ENCODE results near the gene GFPT1.

DNA sequence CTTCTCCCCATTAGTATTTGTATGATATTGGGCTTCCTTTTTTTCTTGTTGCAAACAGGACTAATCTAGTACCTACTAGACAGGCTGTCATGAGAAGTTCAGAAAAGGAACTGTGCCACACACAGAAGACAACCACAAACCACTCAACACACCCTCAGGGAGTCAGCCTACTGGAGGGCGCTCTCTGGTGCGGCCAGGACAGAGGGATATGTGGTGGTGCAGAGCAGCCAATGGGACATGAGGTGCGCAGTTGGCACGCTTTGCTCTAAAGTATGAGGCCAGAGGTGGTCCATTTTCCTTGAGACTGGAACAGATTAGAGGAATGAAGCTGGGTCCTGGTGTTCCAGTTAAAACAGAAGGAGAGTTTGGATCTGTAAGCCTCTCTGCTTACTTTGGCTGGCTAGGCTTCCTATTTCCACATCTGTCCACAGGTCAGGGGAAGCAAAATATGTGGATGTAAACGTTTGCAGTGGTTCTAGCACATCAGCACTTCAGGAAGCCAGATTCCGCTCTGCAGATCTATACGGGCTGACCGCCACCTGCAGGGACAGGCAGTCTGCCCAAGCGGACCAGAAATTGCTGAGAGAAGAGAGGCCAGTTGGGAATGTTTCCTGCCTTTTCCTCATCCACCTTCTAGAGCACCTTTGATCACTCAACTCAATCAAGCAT is 114.1 kb downstream of the GFPT1 start:
- TF ChIP-seq, protein P1, sequence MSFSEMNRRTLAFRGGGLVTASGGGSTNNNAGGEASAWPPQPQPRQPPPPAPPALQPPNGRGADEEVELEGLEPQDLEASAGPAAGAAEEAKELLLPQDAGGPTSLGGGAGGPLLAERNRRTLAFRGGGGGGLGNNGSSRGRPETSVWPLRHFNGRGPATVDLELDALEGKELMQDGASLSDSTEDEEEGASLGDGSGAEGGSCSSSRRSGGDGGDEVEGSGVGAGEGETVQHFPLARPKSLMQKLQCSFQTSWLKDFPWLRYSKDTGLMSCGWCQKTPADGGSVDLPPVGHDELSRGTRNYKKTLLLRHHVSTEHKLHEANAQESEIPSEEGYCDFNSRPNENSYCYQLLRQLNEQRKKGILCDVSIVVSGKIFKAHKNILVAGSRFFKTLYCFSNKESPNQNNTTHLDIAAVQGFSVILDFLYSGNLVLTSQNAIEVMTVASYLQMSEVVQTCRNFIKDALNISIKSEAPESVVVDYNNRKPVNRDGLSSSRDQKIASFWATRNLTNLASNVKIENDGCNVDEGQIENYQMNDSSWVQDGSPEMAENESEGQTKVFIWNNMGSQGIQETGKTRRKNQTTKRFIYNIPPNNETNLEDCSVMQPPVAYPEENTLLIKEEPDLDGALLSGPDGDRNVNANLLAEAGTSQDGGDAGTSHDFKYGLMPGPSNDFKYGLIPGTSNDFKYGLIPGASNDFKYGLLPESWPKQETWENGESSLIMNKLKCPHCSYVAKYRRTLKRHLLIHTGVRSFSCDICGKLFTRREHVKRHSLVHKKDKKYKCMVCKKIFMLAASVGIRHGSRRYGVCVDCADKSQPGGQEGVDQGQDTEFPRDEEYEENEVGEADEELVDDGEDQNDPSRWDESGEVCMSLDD (tag by site-specific recombination; IDR thresholded peaks at IDR 0.05): no peak
- TF ChIP-seq TCF7L2 (IDR thresholded peaks at IDR 0.05; ENCODE audit: borderline replicate concordance, low read depth, low read length) (no peak), OVOL3 (tag by site-specific recombination; IDR thresholded peaks at IDR 0.05) (no peak), CTCF (tag by site-specific recombination; IDR thresholded peaks at IDR 0.05) (no peak), ZFP3 (tag by site-specific recombination; IDR thresholded peaks at IDR 0.05; ENCODE audit: low read depth) (no peak), MYNN (tag by site-specific recombination; IDR thresholded peaks at IDR 0.05; ENCODE audit: borderline replicate concordance) (no peak), ZNF785 (tag by site-specific recombination; IDR thresholded peaks at IDR 0.05) (no peak), ZNF596 (tag by site-specific recombination; IDR thresholded peaks at IDR 0.05) (no peak), SP2 (tag by site-specific recombination; IDR thresholded peaks at IDR 0.05) (no peak), ZNF510 (tag by site-specific recombination; IDR thresholded peaks at IDR 0.05; ENCODE audit: insufficient replicate concordance) (no peak), ZNF704 (tag by site-specific recombination; IDR thresholded peaks at IDR 0.05) (no peak)
- TF ChIP-seq, protein P2, sequence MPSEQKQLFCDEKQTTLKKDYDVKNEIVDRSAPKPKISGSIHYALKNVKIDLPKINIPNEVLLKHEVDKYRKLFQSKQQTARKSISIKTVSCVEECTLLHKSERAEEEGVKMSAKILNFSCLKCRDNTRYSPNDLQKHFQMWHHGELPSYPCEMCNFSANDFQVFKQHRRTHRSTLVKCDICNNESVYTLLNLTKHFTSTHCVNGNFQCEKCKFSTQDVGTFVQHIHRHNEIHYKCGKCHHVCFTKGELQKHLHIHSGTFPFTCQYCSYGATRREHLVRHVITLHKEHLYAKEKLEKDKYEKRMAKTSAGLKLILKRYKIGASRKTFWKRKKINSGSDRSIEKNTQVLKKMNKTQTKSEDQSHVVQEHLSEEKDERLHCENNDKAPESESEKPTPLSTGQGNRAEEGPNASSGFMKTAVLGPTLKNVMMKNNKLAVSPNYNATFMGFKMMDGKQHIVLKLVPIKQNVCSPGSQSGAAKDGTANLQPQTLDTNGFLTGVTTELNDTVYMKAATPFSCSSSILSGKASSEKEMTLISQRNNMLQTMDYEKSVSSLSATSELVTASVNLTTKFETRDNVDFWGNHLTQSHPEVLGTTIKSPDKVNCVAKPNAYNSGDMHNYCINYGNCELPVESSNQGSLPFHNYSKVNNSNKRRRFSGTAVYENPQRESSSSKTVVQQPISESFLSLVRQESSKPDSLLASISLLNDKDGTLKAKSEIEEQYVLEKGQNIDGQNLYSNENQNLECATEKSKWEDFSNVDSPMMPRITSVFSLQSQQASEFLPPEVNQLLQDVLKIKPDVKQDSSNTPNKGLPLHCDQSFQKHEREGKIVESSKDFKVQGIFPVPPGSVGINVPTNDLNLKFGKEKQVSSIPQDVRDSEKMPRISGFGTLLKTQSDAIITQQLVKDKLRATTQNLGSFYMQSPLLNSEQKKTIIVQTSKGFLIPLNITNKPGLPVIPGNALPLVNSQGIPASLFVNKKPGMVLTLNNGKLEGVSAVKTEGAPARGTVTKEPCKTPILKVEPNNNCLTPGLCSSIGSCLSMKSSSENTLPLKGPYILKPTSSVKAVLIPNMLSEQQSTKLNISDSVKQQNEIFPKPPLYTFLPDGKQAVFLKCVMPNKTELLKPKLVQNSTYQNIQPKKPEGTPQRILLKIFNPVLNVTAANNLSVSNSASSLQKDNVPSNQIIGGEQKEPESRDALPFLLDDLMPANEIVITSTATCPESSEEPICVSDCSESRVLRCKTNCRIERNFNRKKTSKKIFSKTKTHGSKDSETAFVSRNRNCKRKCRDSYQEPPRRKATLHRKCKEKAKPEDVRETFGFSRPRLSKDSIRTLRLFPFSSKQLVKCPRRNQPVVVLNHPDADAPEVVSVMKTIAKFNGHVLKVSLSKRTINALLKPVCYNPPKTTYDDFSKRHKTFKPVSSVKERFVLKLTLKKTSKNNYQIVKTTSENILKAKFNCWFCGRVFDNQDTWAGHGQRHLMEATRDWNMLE (tag by site-specific recombination; conservative IDR thresholded peaks at IDR 0.05; ENCODE audit: low read depth): no peak

All from HEK293 (cell line).